Osteocyte (in vitro differentiated cells): ENCODE results near the gene DCST2. TPM values are rescaled to one million over a fixed set of nuclear protein-coding genes. Genes with fewer than 3 reads are reported as not detected.

Experiments
- DNase-seq: peaks from one replicate; pipeline ENCODE4 v3.0.0; 2021; ENCODE audit warnings: mixed read lengths; ENCODE audit not compliant: unreplicated experiment; ENCODE audit errors: extremely low spot score
- H3K27ac Mint-ChIP-seq: one replicate; pipeline ENCODE4 v1.8.0; 2021; ENCODE audit warnings: mild to moderate bottlenecking, mixed read lengths; ENCODE audit not compliant: unreplicated experiment
- H3K27me3 Mint-ChIP-seq: one replicate; pipeline ENCODE4 v1.8.0; 2021; ENCODE audit warnings: mixed read lengths; ENCODE audit not compliant: unreplicated experiment
- H3K36me3 Mint-ChIP-seq: one replicate; pipeline ENCODE4 v1.8.0; 2021; ENCODE audit warnings: mixed read lengths; ENCODE audit not compliant: unreplicated experiment
- H3K4me1 Mint-ChIP-seq: one replicate; pipeline ENCODE4 v1.8.0; 2021; ENCODE audit warnings: mixed read lengths; ENCODE audit not compliant: unreplicated experiment
- H3K4me3 Mint-ChIP-seq: one replicate; pipeline ENCODE4 v1.8.0; 2021; ENCODE audit warnings: mild to moderate bottlenecking, moderate library complexity, mixed read lengths; ENCODE audit not compliant: unreplicated experiment
- H3K9me3 Mint-ChIP-seq: one replicate; pipeline ENCODE4 v1.8.0; 2021; ENCODE audit warnings: mixed read lengths; ENCODE audit not compliant: unreplicated experiment
- total RNA-seq: library from RNA; stranded (reverse); gene quantifications from 2 replicates; pipeline ENCODE4 v1.2.1, GENCODE V29; 2021
- TF ChIP-seq, protein P1 (sequence below): fragments of 200-600 bp; sonication (generic); IDR thresholded peaks from 2 replicates; pipeline ENCODE4 v1.5.0; 2021; ENCODE audit warnings: antibody characterized with exemption, mild to moderate bottlenecking, moderate library complexity

DCST2 gene
- total RNA-seq, 1 donor from 2014 or later = 0.75 TPM

- TF ChIP-seq, protein P1, sequence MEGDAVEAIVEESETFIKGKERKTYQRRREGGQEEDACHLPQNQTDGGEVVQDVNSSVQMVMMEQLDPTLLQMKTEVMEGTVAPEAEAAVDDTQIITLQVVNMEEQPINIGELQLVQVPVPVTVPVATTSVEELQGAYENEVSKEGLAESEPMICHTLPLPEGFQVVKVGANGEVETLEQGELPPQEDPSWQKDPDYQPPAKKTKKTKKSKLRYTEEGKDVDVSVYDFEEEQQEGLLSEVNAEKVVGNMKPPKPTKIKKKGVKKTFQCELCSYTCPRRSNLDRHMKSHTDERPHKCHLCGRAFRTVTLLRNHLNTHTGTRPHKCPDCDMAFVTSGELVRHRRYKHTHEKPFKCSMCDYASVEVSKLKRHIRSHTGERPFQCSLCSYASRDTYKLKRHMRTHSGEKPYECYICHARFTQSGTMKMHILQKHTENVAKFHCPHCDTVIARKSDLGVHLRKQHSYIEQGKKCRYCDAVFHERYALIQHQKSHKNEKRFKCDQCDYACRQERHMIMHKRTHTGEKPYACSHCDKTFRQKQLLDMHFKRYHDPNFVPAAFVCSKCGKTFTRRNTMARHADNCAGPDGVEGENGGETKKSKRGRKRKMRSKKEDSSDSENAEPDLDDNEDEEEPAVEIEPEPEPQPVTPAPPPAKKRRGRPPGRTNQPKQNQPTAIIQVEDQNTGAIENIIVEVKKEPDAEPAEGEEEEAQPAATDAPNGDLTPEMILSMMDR = no peak
- Mint-ChIP-seq H3K4me3 (no peak overlapping the region), H3K4me1 (peaks cover 29% of the 10 kb centered on the region), H3K36me3 (peaks cover 2% of the 10 kb centered on the region), H3K9me3 (no peaks in the 10 kb centered on the region), H3K27ac (no peak overlapping the region), H3K27me3 (no peaks in the 10 kb centered on the region)
- DNase-seq = no peak
Observed at GRCh38 chr1:155007251-155007828, 26.2 kb downstream of the DCST2 start.

GRCh38 chr1:155006601-155007101 lies 26.9 kb downstream of the DCST2 start:
- no peak for DNase-seq
- H3K36me3 Mint-ChIP-seq = peaks cover 2% of the 10 kb centered on the region
- H3K4me3 Mint-ChIP-seq = no peak overlapping the region
- H3K27ac Mint-ChIP-seq = peak overlapping the region; percentile 41
- no peaks in the 10 kb centered on the region for H3K9me3 Mint-ChIP-seq
- peaks cover 26% of the 10 kb centered on the region for H3K4me1 Mint-ChIP-seq
- TF ChIP-seq, protein P1 = no peak
- no peaks in the 10 kb centered on the region for H3K27me3 Mint-ChIP-seq

- Mint-ChIP-seq H3K27ac (peak overlapping the region; percentile 63), H3K27me3 (no peaks in the 10 kb centered on the region), H3K4me1 (peaks cover 24% of the 10 kb centered on the region), H3K9me3 (no peaks in the 10 kb centered on the region), H3K36me3 (peaks cover 2% of the 10 kb centered on the region), H3K4me3 (no peak overlapping the region)
- DNase-seq = no peak
- TF ChIP-seq, protein P1 = no peak
Observed at GRCh38 chr1:155005076-155006011, 28.2 kb downstream of the DCST2 start.

DNA sequence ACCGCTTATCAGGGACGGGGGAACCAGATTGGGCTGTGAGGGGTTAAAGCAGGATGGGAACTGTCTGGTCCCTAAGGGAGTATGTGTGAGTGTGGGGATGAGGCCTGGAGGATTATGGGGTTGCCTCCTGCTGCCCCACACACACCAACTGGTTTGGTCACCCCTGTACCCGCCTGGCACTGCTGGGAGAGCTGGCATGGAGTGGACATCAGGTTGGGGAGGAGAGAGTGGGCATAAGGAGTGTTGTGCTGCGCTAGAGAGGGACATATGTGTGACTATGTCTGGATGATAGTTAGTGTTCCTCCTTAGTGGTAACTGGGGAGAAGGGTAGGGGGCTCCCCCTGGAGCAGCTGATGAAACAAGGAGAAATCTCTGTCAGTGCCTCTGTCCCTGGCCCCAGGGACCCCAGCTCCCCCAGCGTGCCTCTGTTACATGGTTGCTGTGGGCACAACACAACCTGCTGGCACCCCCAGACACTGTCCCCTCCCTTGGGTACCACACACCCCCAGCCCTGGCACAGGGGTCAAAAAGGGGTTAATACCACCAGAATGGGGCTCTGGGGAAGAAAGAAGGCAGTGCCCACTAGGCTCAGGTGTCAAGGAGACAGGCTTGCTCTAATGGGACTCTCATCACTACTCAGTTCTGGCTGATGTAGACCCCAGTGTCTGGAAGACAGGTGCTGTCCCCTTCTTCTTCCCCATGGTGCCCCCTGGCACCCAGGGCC lies 29.1 kb downstream of the DCST2 start:
- TF ChIP-seq, protein P1 = no peak
- Mint-ChIP-seq H3K27ac (peak overlapping the region; percentile 96), H3K4me1 (peaks cover 28% of the 10 kb centered on the region), H3K4me3 (peak overlapping the region; percentile 91), H3K9me3 (no peaks in the 10 kb centered on the region), H3K36me3 (no peaks in the 10 kb centered on the region), H3K27me3 (no peaks in the 10 kb centered on the region)
- DNase-seq = no peak
